Colonic mucosa (tissue), 4 donors: Measurements from ENCODE around the gene INPP5A. TPM values are rescaled to one million over a fixed set of nuclear protein-coding genes. Genes with fewer than 3 reads are reported as not detected.

Source experiments
- DNase-seq: peaks from one replicate; pipeline ENCODE4 v3.0.0-alpha.2; 2020
- H3K27ac ChIP-seq: fragments of 200-600 bp; one replicate; pipeline ENCODE4 v1.8.0; 2021
- H3K27me3 ChIP-seq: fragments of 200-600 bp; one replicate; pipeline ENCODE4 v1.8.0; 2021
- H3K36me3 ChIP-seq: fragments of 200-600 bp; one replicate; pipeline ENCODE4 v1.8.0; 2021
- H3K4me1 ChIP-seq: fragments of 200-600 bp; one replicate; pipeline ENCODE4 v1.8.0; 2021; ENCODE audit warnings: mild to moderate bottlenecking
- H3K4me3 ChIP-seq: fragments of 200-600 bp; one replicate; pipeline ENCODE4 v1.8.0; 2021
- H3K9ac ChIP-seq, 2 donors: one replicate each; pipeline ENCODE4 v1.7.0; 2013; ENCODE audit warnings: control low read depth in 2 of 2, low read depth in 2 of 2, low read length in 2 of 2
- H3K9me3 ChIP-seq: fragments of 200-600 bp; one replicate; pipeline ENCODE4 v1.8.0; 2021
- intact Hi-C: fragments of 100-400 bp; cut with DNase I; formaldehyde crosslinking; loops from one replicate; pipeline ENCODE4 v1.14.1; 2022
- total RNA-seq, 2 donors: library from RNA; stranded (reverse); fragmentation: NEBNext Ultra II Directional in 1 of 2; extraction: Animal tissue kit (Norgen Biotek cat#: 25700) in 1 of 2; gene quantifications; one replicate each; pipeline ENCODE4 v1.2.1, GENCODE V29; 2021
- TF ChIP-seq, protein P1 (sequence below): fragments of 200-600 bp; IDR thresholded peaks from one replicate; pipeline ENCODE4 v1.8.0; 2022; ENCODE audit warnings: antibody characterized with exemption, mild to moderate bottlenecking
- donor health status: healthy.
- donor health status: DM: no; HTN: no; CAD: no.
- donor health status: DM: no; HTN: no; CAD: no.

The INPP5A gene
- total RNA-seq, 2 donors from 2014 or later, result 29.9 to 41.5 TPM

- no peak overlapping the region for H3K4me3 ChIP-seq
- peaks cover 17% of the 10 kb centered on the region for H3K4me1 ChIP-seq
- TF ChIP-seq, protein P1, sequence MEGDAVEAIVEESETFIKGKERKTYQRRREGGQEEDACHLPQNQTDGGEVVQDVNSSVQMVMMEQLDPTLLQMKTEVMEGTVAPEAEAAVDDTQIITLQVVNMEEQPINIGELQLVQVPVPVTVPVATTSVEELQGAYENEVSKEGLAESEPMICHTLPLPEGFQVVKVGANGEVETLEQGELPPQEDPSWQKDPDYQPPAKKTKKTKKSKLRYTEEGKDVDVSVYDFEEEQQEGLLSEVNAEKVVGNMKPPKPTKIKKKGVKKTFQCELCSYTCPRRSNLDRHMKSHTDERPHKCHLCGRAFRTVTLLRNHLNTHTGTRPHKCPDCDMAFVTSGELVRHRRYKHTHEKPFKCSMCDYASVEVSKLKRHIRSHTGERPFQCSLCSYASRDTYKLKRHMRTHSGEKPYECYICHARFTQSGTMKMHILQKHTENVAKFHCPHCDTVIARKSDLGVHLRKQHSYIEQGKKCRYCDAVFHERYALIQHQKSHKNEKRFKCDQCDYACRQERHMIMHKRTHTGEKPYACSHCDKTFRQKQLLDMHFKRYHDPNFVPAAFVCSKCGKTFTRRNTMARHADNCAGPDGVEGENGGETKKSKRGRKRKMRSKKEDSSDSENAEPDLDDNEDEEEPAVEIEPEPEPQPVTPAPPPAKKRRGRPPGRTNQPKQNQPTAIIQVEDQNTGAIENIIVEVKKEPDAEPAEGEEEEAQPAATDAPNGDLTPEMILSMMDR, result no peak
- H3K27ac ChIP-seq, result no peak overlapping the region
- intact Hi-C loops, result loop anchor here (10.0 kb wide), 1 partner anchor 194 kb away; no protein-coding TSS in a partner anchor
- no peak for DNase-seq
- no peak overlapping the region for H3K9ac ChIP-seq
- no peaks in the 10 kb centered on the region for H3K9me3 ChIP-seq
- H3K27me3 ChIP-seq, result no peaks in the 10 kb centered on the region
- no peaks in the 10 kb centered on the region for H3K36me3 ChIP-seq
These were observed 40.8 kb downstream of the INPP5A start for GRCh38 chr10:132578287-132578951.

DNA sequence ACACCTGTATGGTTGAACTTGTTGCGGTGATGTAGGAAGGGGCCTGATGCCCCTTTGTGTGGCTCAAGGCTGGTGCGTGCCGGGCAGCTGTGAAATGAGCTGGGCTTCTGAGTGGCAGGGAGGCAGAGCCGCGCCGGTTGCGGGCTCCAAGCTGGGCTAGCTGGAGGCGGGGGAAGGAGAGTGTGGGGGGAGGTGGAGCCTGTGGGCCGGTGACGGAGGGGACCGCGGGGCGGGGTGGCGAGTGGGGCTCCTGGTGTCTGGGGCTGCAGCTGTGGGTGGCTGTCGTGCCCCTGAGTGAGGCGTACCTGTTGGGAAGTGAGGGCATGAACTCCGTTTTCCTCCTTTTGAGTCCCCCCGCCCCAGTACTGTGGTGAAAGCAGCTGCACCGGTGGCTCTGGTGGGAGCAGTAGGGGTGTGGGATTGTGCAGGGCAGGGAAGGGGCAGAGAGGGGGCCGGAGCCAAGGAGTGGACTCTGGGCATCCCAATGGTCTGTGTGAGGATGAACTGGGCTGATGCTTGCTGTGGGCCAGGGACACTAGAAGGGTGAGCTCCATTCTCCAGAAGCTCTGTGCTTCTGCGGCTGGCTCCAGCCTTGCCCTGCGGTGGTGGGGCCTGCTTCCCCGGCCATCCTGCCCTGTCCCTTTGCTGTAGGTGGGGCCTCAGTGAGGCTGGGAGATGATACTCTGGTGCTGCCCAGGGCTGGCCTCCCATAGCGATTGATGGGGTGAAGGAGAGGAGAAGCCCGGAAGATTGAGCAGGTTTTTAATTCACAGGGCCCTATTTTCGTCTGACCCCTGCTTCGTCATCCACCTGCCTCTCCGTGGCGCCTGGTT, 41.7 kb downstream of the INPP5A start:
- Histone ChIP-seq H3K9me3 (no peaks in the 10 kb centered on the region), H3K27ac (no peak overlapping the region), H3K36me3 (no peaks in the 10 kb centered on the region), H3K9ac (no peak overlapping the region), H3K27me3 (no peaks in the 10 kb centered on the region), H3K4me3 (no peak overlapping the region), H3K4me1 (peaks cover 17% of the 10 kb centered on the region)
- intact Hi-C loops, result loop anchor here (10.0 kb wide), 1 partner anchor 194 kb away; no protein-coding TSS in a partner anchor
- TF ChIP-seq, protein P1, result no peak
- DNase-seq, result no peak

- no peak for DNase-seq
- no peak overlapping the region for H3K9ac ChIP-seq
- TF ChIP-seq, protein P1, result no peak
- no peak overlapping the region for H3K27ac ChIP-seq
- intact Hi-C loops, result no loop called here
- no peaks in the 10 kb centered on the region for H3K9me3 ChIP-seq
- no peaks in the 10 kb centered on the region for H3K27me3 ChIP-seq
- H3K4me3 ChIP-seq, result no peak overlapping the region
- H3K4me1 ChIP-seq, result peaks cover 12% of the 10 kb centered on the region
- no peaks in the 10 kb centered on the region for H3K36me3 ChIP-seq
These were observed 42.6 kb downstream of the INPP5A start for GRCh38 chr10:132580143-132580542.

- Histone ChIP-seq H3K4me3 (no peak overlapping the region), H3K27me3 (no peaks in the 10 kb centered on the region), H3K27ac (no peak overlapping the region), H3K9ac (no peak overlapping the region), H3K36me3 (no peaks in the 10 kb centered on the region), H3K9me3 (no peaks in the 10 kb centered on the region), H3K4me1 (peaks cover 9% of the 10 kb centered on the region)
- DNase-seq, result no peak
- TF ChIP-seq, protein P1, result no peak
- intact Hi-C loops, result no loop called here
These were observed 43.0 kb downstream of the INPP5A start for GRCh38 chr10:132580617-132581016.

DNA sequence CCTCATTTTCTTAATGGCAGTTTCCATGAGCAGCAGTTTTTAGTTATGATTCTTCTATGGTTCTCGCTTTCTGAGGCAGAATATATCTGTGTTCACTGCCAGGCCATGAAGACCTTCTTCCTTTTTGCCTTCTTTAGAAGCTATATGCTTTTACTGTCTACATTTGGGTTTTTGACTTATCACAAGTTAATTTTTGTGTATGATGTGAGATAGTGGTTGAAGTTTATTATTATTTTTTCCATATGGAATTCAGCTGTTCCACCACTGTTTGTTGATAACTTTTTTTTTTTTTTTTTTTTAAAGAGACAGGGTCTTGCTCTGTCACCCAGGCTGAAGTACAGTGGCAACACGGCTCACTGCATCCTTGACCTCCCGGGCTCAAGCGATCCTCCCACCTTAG, 44.5 kb downstream of the INPP5A start:
- no peaks in the 10 kb centered on the region for H3K27me3 ChIP-seq
- no peaks in the 10 kb centered on the region for H3K36me3 ChIP-seq
- no peak for DNase-seq
- no peak overlapping the region for H3K27ac ChIP-seq
- TF ChIP-seq, protein P1, result no peak
- intact Hi-C loops, result no loop called here
- H3K9ac ChIP-seq, result no peak overlapping the region
- H3K4me1 ChIP-seq, result no peaks in the 10 kb centered on the region
- H3K9me3 ChIP-seq, result no peaks in the 10 kb centered on the region
- H3K4me3 ChIP-seq, result no peak overlapping the region
